GM19351 (cell line): ENCODE measurements around the gene HTR6.

Experiments used
- ATAC-seq: cut with Tn5 transposase; IDR thresholded peaks from one replicate; pipeline ENCODE4 v1.9.1; 2021; ENCODE audit warnings: mild to moderate bottlenecking, moderate library complexity; ENCODE audit not compliant: unreplicated experiment

HTR6 gene

GRCh38 chr1:19685994-19686393, 21.3 kb downstream of the HTR6 start:
- no peak for ATAC-seq

- ATAC-seq, result no peak
Observed at GRCh38 chr1:19687414-19687813, 22.7 kb downstream of the HTR6 start.

GRCh38 chr1:19688041-19688842, 23.6 kb downstream of the HTR6 start:
- no peak for ATAC-seq

- ATAC-seq, result no peak
Observed at GRCh38 chr1:19689085-19689757, 24.5 kb downstream of the HTR6 start.

GRCh38 chr1:19689856-19690255, 25.2 kb downstream of the HTR6 start:
- ATAC-seq, result no peak

- no peak for ATAC-seq
Observed at GRCh38 chr1:19690342-19690741, 25.7 kb downstream of the HTR6 start.

- ATAC-seq, result no peak
Observed at GRCh38 chr1:19694298-19694697, 29.6 kb downstream of the HTR6 start.

- ATAC-seq, result no peak
Observed at GRCh38 chr1:19695772-19696171, 31.1 kb downstream of the HTR6 start.

- no peak for ATAC-seq
Observed at GRCh38 chr1:19696820-19697219, 32.1 kb downstream of the HTR6 start.

- no peak for ATAC-seq
Observed at GRCh38 chr1:19698181-19698580, 33.5 kb downstream of the HTR6 start.

- no peak for ATAC-seq
Observed at GRCh38 chr1:19700079-19700777, 35.6 kb downstream of the HTR6 start.

GRCh38 chr1:19703280-19703679, 38.6 kb downstream of the HTR6 start:
- no peak for ATAC-seq

GRCh38 chr1:19704247-19705113, 39.8 kb downstream of the HTR6 start:
- ATAC-seq, result peak; percentile 47

- no peak for ATAC-seq
Observed at GRCh38 chr1:19705464-19705863, 40.8 kb downstream of the HTR6 start.

- ATAC-seq, result no peak
Observed at GRCh38 chr1:19706136-19706535, 41.5 kb downstream of the HTR6 start.

- ATAC-seq, result no peak
Observed at GRCh38 chr1:19708567-19709110, 44.0 kb downstream of the HTR6 start.

- ATAC-seq, result no peak
Observed at GRCh38 chr1:19709260-19709793, 44.7 kb downstream of the HTR6 start.

- ATAC-seq, result peak; percentile 44
Observed at GRCh38 chr1:19710825-19711611, 46.3 kb downstream of the HTR6 start.

- no peak for ATAC-seq
Observed at GRCh38 chr1:19712928-19713327, 48.3 kb downstream of the HTR6 start.
